Prostate gland (tissue), 2 donors: ENCODE data around the gene FMNL2. TPM values are rescaled to one million over a fixed set of nuclear protein-coding genes. Genes with fewer than 3 reads are reported as not detected.

ENCODE experiments used
- DNase-seq: peaks from one replicate; pipeline ENCODE4 v3.0.0-alpha.2; 2019; ENCODE audit warnings: low spot score
- H3K27ac ChIP-seq, 2 donors: fragments of 200-600 bp; sonication (generic); 2 replicates each; pipeline ENCODE4 v1.5.1; 2017 to 2019
- H3K27me3 ChIP-seq: fragments of 200-600 bp; sonication (generic); replicated peaks from 2 replicates; pipeline ENCODE4 v1.5.1; 2019; ENCODE audit not compliant: insufficient read depth
- H3K36me3 ChIP-seq, 2 donors: fragments of 200-600 bp; sonication (generic); 1 replicate in 1 of 2; 2 replicates in 1 of 2; pipeline versions ENCODE4 v1.5.1 to v1.8.1; 2017 to 2019
- H3K4me1 ChIP-seq: fragments of 200-600 bp; sonication (generic); replicated peaks from 2 replicates; pipeline ENCODE4 v1.5.1; 2019
- H3K4me3 ChIP-seq, 2 donors: fragments of 200-600 bp; sonication (generic); 2 replicates each; pipeline ENCODE4 v1.5.1; 2017 to 2019
- H3K9me3 ChIP-seq: fragments of 200-600 bp; sonication (generic); 2 replicates; pipeline ENCODE4 v1.5.1; 2017
- CTCF ChIP-seq, 4 experiments: fragments of 200-600 bp in 2 of 4; fragments of 450-650 bp in 2 of 4; sonication (generic) in 2 of 4; IDR thresholded peaks; 1 replicate in 3 of 4; 2 replicates in 1 of 4; pipeline ENCODE4 v1.5.1; 2016 to 2019; ENCODE audit warnings: antibody characterized with exemption in 4 of 4, mild to moderate bottlenecking in 2 of 4, moderate library complexity in 2 of 4
- POLR2A ChIP-seq: fragments of 450-650 bp; IDR thresholded peaks from one replicate; pipeline ENCODE4 v1.6.1; 2016; ENCODE audit warnings: antibody characterized with exemption, mild to moderate bottlenecking
- POLR2AphosphoS5 ChIP-seq: sonication (generic); formaldehyde crosslinking; IDR thresholded peaks from one replicate; pipeline ENCODE4 v1.6.1; 2017; ENCODE audit warnings: antibody characterized with exemption
- WGBS: methylation state at CpG from one replicate; pipeline ENCODE4 v1.1.5; 2018; 5-methylcytosine and 5-hydroxymethylcytosine counted together
- intact Hi-C: fragments of 100-400 bp; cut with DNase I; formaldehyde crosslinking; loops from one replicate; pipeline ENCODE4 v1.14.2; 2022
- total RNA-seq, 2 donors: library from RNA; depleted of rRNA; stranded (reverse); fragments of >200 nt; gene quantifications; one replicate each; pipeline ENCODE4 v1.1.0, GENCODE V29; 2016

FMNL2 gene
- total RNA-seq, 2 donors from 2014 or later: 9.8 to 19.4 TPM

- Histone ChIP-seq H3K27ac (peak overlapping the region in 1 of 2 donors; percentile 63), H3K4me3 (no peak overlapping the region), H3K9me3 (no peaks in the 10 kb centered on the region), H3K4me1 (peaks cover 3% of the 10 kb centered on the region), H3K27me3 (no peaks in the 10 kb centered on the region), H3K36me3 (no peaks in the 10 kb centered on the region)
- intact Hi-C loops: loop anchor here (10.0 kb wide), 1 partner anchor 219 kb away; no protein-coding TSS in a partner anchor
- TF ChIP-seq POLR2A: no peak
- peak; percentile 93 for TF ChIP-seq POLR2AphosphoS5
- no peak for TF ChIP-seq CTCF (IDR thresholded peaks at IDR 0.05)
- peak; percentile 47 for DNase-seq
- WGBS: 75% methylated on average over 2 of the region's 2 CpGs
Observed at GRCh38 chr2:152405206-152406118, 70.5 kb downstream of the FMNL2 start.

- no peak for TF ChIP-seq CTCF (IDR thresholded peaks at IDR 0.05)
- TF ChIP-seq POLR2AphosphoS5: no peak
- no peak for TF ChIP-seq POLR2A
- Histone ChIP-seq H3K4me1 (peaks cover 3% of the 10 kb centered on the region), H3K36me3 (no peaks in the 10 kb centered on the region), H3K4me3 (no peak overlapping the region), H3K9me3 (no peaks in the 10 kb centered on the region), H3K27ac (peak overlapping the region in 1 of 2 donors; percentile 10), H3K27me3 (no peaks in the 10 kb centered on the region)
- WGBS: 21% methylated on average over 2 of the region's 2 CpGs
- DNase-seq: no peak
- intact Hi-C loops: loop anchor here (10.0 kb wide), 1 partner anchor 219 kb away; no protein-coding TSS in a partner anchor
Observed at GRCh38 chr2:152406119-152406835, 71.3 kb downstream of the FMNL2 start.

GRCh38 chr2:152406836-152407161 is 71.8 kb downstream of the FMNL2 start:
- Histone ChIP-seq H3K9me3 (no peaks in the 10 kb centered on the region), H3K36me3 (no peaks in the 10 kb centered on the region), H3K4me3 (no peak overlapping the region), H3K27ac (peak overlapping the region in 1 of 2 donors; percentile 10), H3K4me1 (peaks cover 3% of the 10 kb centered on the region), H3K27me3 (no peaks in the 10 kb centered on the region)
- intact Hi-C loops: loop anchor here (10.0 kb wide), 1 partner anchor 218 kb away; no protein-coding TSS in a partner anchor
- no peak for TF ChIP-seq POLR2AphosphoS5
- no peak for TF ChIP-seq POLR2A
- no peak for TF ChIP-seq CTCF (IDR thresholded peaks at IDR 0.05)
- no peak for DNase-seq
- 67% methylated on average over 2 of the region's 2 CpGs for WGBS

GRCh38 chr2:152407204-152407721 is 72.3 kb downstream of the FMNL2 start:
- peak; percentile 24 for DNase-seq
- WGBS: 18% methylated on average over 8 of the region's 8 CpGs
- Histone ChIP-seq H3K36me3 (no peaks in the 10 kb centered on the region), H3K27me3 (no peaks in the 10 kb centered on the region), H3K4me3 (no peak overlapping the region), H3K4me1 (peaks cover 3% of the 10 kb centered on the region), H3K9me3 (no peaks in the 10 kb centered on the region), H3K27ac (peak overlapping the region in 1 of 2 donors; percentile 16)
- TF ChIP-seq POLR2AphosphoS5: no peak
- intact Hi-C loops: loop anchor here (10.0 kb wide), 1 partner anchor 218 kb away; no protein-coding TSS in a partner anchor

- intact Hi-C loops: loop anchor here (10.0 kb wide), 1 partner anchor 217 kb away; no protein-coding TSS in a partner anchor
- no peaks in the 10 kb centered on the region for H3K27me3 ChIP-seq
- WGBS: 76% methylated on average over 1 of the region's 1 CpG
- peaks cover 3% of the 10 kb centered on the region for H3K4me1 ChIP-seq
- peak overlapping the region in 1 of 2 donors; percentile 16 for H3K27ac ChIP-seq
- H3K36me3 ChIP-seq: no peaks in the 10 kb centered on the region
- no peak for TF ChIP-seq POLR2A
- no peak for TF ChIP-seq CTCF (IDR thresholded peaks at IDR 0.05)
- no peak for TF ChIP-seq POLR2AphosphoS5
- no peaks in the 10 kb centered on the region for H3K9me3 ChIP-seq
- DNase-seq: no peak
- H3K4me3 ChIP-seq: no peak overlapping the region
Observed at GRCh38 chr2:152407806-152408205, 72.8 kb downstream of the FMNL2 start.
